ENCODE data around the gene NELL1.

GRCh38 chr11:21398195-21398594 lies 728.8 kb downstream of the NELL1 start:
- TF ChIP-seq POLR2AphosphoS5 (IDR thresholded peaks at IDR 0.05; ENCODE audit: low read depth, low read length) (no peak), POLR2A (IDR thresholded peaks at IDR 0.05; ENCODE audit: low read depth, low read length) (no peak), TAF1 (IDR thresholded peaks at IDR 0.05; ENCODE audit: low read depth, low read length) (no peak), POU2F2 (IDR thresholded peaks at IDR 0.05; ENCODE audit: low read depth, low read length) (no peak), SPI1 (IDR thresholded peaks at IDR 0.05; ENCODE audit: low read depth, low read length) (no peak), PAX5 (IDR thresholded peaks at IDR 0.05; ENCODE audit: insufficient read depth, low read length, severe bottlenecking) (no peak)
